ENCODE results near the gene CYP3A7. TPM values are rescaled to one million over a fixed set of nuclear protein-coding genes. Genes with fewer than 3 reads are reported as not detected.

Gene CYP3A7
- total and polyA plus RNA-seq, 9 of the 15 experiments (the other 6 are each of a cell fraction or from before 2014, with no cell fraction given) = 0.20 TPM; not detected in 8

DNA sequence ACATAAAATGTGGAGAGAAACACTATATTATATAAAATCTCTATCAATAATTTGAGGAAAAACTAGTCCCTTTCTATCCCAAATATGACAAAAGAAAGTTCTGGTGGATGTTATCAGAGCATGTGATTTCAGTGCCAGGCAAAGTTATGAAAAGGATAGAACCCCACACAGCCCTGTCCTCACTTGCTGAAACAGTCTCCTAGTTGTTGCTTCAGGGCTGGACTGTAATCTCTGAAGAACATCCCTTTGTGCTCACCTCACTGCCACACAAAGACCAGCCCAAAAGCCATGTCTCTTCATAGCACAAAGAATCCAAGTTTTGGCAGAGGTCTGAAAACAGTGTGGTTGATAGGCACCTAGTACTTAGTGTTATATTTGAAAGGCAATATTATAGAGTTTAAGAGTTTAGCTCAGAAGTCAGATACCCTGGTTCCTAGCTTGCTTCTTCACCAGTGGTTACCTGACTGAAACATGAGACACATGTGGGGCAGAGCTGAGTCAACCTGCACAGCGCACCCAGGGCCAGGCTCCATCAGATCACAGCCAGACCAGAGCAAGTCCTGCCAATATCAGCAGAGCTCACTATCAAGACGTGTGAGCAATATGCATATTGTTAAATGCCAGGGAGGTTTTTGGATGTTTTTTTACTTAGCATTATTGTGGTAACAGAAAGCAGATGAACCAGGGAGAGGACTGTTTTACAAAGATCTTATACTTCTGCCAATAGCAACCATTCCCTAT is 25.0 kb downstream of the CYP3A7 start (continued):
- TF ChIP-seq, protein P1, sequence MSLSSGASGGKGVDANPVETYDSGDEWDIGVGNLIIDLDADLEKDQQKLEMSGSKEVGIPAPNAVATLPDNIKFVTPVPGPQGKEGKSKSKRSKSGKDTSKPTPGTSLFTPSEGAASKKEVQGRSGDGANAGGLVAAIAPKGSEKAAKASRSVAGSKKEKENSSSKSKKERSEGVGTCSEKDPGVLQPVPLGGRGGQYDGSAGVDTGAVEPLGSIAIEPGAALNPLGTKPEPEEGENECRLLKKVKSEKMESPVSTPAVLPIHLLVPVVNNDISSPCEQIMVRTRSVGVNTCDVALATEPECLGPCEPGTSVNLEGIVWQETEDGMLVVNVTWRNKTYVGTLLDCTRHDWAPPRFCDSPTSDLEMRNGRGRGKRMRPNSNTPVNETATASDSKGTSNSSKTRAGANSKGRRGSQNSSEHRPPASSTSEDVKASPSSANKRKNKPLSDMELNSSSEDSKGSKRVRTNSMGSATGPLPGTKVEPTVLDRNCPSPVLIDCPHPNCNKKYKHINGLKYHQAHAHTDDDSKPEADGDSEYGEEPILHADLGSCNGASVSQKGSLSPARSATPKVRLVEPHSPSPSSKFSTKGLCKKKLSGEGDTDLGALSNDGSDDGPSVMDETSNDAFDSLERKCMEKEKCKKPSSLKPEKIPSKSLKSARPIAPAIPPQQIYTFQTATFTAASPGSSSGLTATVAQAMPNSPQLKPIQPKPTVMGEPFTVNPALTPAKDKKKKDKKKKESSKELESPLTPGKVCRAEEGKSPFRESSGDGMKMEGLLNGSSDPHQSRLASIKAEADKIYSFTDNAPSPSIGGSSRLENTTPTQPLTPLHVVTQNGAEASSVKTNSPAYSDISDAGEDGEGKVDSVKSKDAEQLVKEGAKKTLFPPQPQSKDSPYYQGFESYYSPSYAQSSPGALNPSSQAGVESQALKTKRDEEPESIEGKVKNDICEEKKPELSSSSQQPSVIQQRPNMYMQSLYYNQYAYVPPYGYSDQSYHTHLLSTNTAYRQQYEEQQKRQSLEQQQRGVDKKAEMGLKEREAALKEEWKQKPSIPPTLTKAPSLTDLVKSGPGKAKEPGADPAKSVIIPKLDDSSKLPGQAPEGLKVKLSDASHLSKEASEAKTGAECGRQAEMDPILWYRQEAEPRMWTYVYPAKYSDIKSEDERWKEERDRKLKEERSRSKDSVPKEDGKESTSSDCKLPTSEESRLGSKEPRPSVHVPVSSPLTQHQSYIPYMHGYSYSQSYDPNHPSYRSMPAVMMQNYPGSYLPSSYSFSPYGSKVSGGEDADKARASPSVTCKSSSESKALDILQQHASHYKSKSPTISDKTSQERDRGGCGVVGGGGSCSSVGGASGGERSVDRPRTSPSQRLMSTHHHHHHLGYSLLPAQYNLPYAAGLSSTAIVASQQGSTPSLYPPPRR (CRISPR knock-in tag; IDR thresholded peaks at IDR 0.05; ENCODE audit: borderline replicate concordance) = no peak
- TF ChIP-seq, protein P2, sequence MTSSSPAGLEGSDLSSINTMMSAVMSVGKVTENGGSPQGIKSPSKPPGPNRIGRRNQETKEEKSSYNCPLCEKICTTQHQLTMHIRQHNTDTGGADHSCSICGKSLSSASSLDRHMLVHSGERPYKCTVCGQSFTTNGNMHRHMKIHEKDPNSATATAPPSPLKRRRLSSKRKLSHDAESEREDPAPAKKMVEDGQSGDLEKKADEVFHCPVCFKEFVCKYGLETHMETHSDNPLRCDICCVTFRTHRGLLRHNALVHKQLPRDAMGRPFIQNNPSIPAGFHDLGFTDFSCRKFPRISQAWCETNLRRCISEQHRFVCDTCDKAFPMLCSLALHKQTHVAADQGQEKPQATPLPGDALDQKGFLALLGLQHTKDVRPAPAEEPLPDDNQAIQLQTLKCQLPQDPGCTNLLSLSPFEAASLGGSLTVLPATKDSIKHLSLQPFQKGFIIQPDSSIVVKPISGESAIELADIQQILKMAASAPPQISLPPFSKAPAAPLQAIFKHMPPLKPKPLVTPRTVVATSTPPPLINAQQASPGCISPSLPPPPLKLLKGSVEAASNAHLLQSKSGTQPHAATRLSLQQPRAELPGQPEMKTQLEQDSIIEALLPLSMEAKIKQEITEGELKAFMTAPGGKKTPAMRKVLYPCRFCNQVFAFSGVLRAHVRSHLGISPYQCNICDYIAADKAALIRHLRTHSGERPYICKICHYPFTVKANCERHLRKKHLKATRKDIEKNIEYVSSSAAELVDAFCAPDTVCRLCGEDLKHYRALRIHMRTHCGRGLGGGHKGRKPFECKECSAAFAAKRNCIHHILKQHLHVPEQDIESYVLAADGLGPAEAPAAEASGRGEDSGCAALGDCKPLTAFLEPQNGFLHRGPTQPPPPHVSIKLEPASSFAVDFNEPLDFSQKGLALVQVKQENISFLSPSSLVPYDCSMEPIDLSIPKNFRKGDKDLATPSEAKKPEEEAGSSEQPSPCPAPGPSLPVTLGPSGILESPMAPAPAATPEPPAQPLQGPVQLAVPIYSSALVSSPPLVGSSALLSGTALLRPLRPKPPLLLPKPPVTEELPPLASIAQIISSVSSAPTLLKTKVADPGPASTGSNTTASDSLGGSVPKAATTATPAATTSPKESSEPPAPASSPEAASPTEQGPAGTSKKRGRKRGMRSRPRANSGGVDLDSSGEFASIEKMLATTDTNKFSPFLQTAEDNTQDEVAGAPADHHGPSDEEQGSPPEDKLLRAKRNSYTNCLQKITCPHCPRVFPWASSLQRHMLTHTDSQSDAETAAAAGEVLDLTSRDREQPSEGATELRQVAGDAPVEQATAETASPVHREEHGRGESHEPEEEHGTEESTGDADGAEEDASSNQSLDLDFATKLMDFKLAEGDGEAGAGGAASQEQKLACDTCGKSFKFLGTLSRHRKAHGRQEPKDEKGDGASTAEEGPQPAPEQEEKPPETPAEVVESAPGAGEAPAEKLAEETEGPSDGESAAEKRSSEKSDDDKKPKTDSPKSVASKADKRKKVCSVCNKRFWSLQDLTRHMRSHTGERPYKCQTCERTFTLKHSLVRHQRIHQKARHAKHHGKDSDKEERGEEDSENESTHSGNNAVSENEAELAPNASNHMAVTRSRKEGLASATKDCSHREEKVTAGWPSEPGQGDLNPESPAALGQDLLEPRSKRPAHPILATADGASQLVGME (CRISPR knock-in tag; IDR thresholded peaks at IDR 0.05) = no peak
- TF ChIP-seq NFIC (IDR thresholded peaks at IDR 0.05) = no peak
- no peak for TF ChIP-seq MTF1 (CRISPR knock-in tag; IDR thresholded peaks at IDR 0.05; ENCODE audit: borderline replicate concordance)
- TF ChIP-seq, protein P3, sequence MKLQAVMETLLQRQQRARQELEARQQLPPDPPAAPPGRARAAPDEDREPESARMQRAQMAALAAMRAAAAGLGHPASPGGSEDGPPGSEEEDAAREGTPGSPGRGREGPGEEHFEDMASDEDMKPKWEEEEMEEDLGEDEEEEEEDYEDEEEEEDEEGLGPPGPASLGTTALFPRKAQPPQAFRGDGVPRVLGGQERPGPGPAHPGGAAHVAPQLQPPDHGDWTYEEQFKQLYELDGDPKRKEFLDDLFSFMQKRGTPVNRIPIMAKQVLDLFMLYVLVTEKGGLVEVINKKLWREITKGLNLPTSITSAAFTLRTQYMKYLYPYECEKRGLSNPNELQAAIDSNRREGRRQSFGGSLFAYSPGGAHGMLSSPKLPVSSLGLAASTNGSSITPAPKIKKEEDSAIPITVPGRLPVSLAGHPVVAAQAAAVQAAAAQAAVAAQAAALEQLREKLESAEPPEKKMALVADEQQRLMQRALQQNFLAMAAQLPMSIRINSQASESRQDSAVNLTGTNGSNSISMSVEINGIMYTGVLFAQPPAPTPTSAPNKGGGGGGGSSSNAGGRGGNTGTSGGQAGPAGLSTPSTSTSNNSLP (IDR thresholded peaks at IDR 0.05; ENCODE audit: borderline replicate concordance, low read depth, low read length) = no peak
- no peak for TF ChIP-seq MCM5 (IDR thresholded peaks at IDR 0.05; ENCODE audit: low read depth)
- TF ChIP-seq, protein P4, sequence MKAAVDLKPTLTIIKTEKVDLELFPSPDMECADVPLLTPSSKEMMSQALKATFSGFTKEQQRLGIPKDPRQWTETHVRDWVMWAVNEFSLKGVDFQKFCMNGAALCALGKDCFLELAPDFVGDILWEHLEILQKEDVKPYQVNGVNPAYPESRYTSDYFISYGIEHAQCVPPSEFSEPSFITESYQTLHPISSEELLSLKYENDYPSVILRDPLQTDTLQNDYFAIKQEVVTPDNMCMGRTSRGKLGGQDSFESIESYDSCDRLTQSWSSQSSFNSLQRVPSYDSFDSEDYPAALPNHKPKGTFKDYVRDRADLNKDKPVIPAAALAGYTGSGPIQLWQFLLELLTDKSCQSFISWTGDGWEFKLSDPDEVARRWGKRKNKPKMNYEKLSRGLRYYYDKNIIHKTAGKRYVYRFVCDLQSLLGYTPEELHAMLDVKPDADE (conservative IDR thresholded peaks at IDR 0.05; ENCODE audit: control insufficient read depth, low read depth, low read length) = no peak
- no peak for TF ChIP-seq NFIX (CRISPR knock-in tag; IDR thresholded peaks at IDR 0.05; ENCODE audit: low read depth)
- TF ChIP-seq ZNF785 (CRISPR knock-in tag; IDR thresholded peaks at IDR 0.05) = no peak
